ENCODE measurements around the gene SLC6A18.

Gene SLC6A18

DNA sequence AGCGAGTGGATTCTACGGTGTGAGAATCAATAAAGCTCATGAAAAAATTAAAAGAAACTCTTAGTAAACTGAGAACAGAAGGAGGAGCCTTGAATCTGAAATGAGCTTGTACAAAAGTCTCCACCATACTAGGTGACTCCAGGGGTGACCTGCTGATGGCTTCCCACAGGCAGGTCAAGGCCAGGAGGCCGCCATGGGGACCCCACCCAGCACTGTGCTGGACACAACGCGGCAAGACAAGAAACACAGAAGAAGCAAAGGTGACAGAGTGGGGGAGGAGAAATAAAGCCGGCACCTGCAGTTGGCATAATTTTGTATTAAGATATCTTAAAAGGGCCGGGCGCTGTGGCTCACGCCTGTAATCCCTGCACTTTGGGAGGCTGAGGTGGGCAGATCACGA, 35.9 kb upstream of the SLC6A18 start:
- TF ChIP-seq, protein P1, sequence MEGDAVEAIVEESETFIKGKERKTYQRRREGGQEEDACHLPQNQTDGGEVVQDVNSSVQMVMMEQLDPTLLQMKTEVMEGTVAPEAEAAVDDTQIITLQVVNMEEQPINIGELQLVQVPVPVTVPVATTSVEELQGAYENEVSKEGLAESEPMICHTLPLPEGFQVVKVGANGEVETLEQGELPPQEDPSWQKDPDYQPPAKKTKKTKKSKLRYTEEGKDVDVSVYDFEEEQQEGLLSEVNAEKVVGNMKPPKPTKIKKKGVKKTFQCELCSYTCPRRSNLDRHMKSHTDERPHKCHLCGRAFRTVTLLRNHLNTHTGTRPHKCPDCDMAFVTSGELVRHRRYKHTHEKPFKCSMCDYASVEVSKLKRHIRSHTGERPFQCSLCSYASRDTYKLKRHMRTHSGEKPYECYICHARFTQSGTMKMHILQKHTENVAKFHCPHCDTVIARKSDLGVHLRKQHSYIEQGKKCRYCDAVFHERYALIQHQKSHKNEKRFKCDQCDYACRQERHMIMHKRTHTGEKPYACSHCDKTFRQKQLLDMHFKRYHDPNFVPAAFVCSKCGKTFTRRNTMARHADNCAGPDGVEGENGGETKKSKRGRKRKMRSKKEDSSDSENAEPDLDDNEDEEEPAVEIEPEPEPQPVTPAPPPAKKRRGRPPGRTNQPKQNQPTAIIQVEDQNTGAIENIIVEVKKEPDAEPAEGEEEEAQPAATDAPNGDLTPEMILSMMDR (IDR thresholded peaks at IDR 0.05; ENCODE audit: low read depth, low read length, missing control alignments) = no peak
- H3K4me3 ChIP-seq (ENCODE audit: low read depth, low read length) = no peak overlapping the region
- in situ Hi-C loops (cut with HindIII; ENCODE audit: low pct_ligation_motif_present, low sequenced_read_pairs) = no loop called here
- no peaks in the 10 kb centered on the region for H3K27me3 ChIP-seq (replicated peaks)
- no peak overlapping the region for H3K27ac ChIP-seq
- DNase-seq = no peak
- no peaks in the 10 kb centered on the region for H3K36me3 ChIP-seq (replicated peaks)

DNA sequence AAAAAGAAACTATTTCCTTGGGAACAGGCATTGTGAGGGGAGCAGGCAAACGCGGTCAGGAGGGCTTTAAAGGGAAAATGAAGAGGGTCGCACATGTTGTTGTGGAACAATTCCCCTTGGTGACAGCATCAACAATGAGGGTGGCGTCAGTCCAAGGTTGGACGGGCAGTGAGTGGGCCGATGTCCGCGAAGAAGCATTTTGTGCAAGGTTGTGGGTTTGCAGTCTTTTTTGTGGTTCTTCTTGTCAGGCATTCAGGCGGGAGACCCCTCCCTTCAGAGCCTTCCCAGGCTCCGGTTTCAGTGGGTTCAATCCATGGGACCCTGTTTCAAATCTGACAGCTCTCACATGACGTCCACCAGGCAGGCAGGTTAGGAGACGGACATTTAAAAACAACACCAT, 34.9 kb upstream of the SLC6A18 start:
- H3K27me3 ChIP-seq (replicated peaks) = no peaks in the 10 kb centered on the region
- H3K36me3 ChIP-seq (replicated peaks) = no peaks in the 10 kb centered on the region
- no peak for DNase-seq
- in situ Hi-C loops (cut with HindIII; ENCODE audit: low pct_ligation_motif_present, low sequenced_read_pairs) = no loop called here
- TF ChIP-seq, protein P1 (IDR thresholded peaks at IDR 0.05; ENCODE audit: low read depth, low read length, missing control alignments) = no peak
- H3K4me3 ChIP-seq (ENCODE audit: low read depth, low read length) = no peak overlapping the region
- H3K27ac ChIP-seq = no peak overlapping the region

DNA sequence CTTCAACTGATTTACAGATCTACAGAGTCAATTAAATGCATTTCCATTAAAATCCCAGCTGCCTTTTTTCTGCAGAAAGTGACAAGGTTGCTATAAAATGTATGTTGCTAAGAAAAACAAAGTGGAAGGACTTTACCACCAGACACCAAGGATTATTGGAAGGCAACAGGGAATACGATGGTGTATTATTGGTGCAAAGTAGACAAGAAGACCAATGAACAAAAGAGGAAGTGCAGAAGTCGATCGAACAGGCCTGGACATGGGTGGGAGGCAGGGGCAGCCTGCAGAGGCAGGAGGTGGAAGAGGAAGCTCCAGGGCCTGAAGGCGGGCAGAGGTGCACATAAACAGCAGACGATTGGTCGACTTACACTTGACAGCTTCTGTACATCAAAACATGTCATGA, 34.3 kb upstream of the SLC6A18 start:
- no peaks in the 10 kb centered on the region for H3K36me3 ChIP-seq (replicated peaks)
- DNase-seq = no peak
- no peak overlapping the region for H3K4me3 ChIP-seq (ENCODE audit: low read depth, low read length)
- TF ChIP-seq, protein P1 (IDR thresholded peaks at IDR 0.05; ENCODE audit: low read depth, low read length, missing control alignments) = no peak
- in situ Hi-C loops (cut with HindIII; ENCODE audit: low pct_ligation_motif_present, low sequenced_read_pairs) = no loop called here
- H3K27me3 ChIP-seq (replicated peaks) = no peaks in the 10 kb centered on the region
- H3K27ac ChIP-seq = no peak overlapping the region

DNA sequence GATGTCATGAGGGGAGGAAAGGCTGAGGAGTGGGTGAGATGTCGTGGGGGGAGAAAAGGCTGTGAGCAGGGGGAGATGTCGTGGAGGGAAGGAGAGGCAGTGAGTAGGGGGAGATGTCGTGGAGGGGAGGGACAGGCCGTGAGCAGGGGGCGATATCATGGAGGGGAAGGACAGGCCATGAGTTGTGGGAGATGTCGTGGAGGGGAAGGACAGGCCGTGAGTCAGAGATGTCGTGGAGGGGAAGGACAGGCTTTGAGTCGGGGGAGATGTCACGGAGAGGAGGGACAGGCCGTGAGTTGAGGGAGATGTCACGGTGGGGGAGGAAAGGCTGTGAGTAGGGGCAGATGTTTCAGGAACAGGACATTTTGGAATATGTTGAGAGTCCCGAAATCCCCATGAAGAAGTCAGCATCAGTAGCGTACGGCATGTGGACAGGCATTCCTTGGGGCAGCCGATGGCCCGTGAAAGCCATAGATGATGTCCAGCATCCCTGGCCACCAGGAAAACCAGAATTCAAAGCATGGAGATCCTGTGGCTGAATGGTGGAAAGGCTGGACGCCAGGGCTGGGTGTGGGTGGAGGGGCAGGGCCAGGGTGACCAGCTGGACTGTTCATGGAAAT, 32.1 kb upstream of the SLC6A18 start:
- Histone ChIP-seq H3K27ac (no peak overlapping the region), H3K36me3 (replicated peaks) (no peaks in the 10 kb centered on the region), H3K4me3 (ENCODE audit: low read depth, low read length) (no peak overlapping the region), H3K27me3 (replicated peaks) (no peaks in the 10 kb centered on the region)
- TF ChIP-seq, protein P1 (IDR thresholded peaks at IDR 0.05; ENCODE audit: low read depth, low read length, missing control alignments) = no peak
- in situ Hi-C loops (cut with HindIII; ENCODE audit: low pct_ligation_motif_present, low sequenced_read_pairs) = no loop called here
- DNase-seq = no peak

DNA sequence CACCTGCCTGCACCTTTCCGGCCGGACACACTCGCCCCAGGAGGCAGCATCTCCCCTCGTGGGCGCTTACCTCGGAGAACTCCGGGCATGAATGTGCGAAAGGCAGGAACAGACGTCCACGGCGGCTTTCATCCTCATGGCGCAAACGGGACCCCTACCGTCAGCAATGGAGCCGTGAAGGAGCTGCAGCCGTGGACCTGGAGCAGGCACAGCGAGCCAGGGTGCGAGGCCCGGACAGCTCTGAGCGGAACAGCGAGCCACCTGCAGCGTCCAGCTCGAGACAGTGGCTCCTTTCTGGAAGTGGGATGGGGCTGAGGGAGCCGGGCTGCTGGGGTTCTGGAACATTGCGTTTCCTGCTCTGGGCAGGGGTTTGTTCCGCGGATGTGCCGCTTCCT, 31.6 kb upstream of the SLC6A18 start:
- TF ChIP-seq, protein P1 (IDR thresholded peaks at IDR 0.05; ENCODE audit: low read depth, low read length, missing control alignments) = no peak
- Histone ChIP-seq H3K27me3 (replicated peaks) (no peaks in the 10 kb centered on the region), H3K27ac (no peak overlapping the region), H3K36me3 (replicated peaks) (no peaks in the 10 kb centered on the region), H3K4me3 (ENCODE audit: low read depth, low read length) (no peak overlapping the region)
- no peak for DNase-seq
- in situ Hi-C loops (cut with HindIII; ENCODE audit: low pct_ligation_motif_present, low sequenced_read_pairs) = no loop called here

DNA sequence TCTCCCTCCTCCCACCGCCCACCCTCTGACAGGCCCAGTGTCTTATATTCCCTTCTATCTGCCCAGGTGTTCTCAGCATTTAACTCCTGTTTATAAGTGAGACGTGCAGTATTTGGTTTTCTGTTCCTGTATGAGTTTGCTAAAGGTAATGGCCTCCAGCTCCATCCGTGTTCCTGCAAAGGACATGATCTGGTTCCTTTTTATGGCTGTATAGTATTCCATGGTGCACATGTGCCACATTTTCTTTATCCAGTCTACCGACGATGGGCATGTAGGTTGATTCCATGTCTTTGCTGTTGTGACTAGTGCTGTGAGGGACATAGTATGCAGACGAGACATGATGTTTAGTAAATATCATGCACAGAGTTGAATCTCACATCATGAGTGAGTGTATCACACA, 30.8 kb upstream of the SLC6A18 start:
- Histone ChIP-seq H3K27me3 (replicated peaks) (peaks cover 3% of the 10 kb centered on the region), H3K36me3 (replicated peaks) (no peaks in the 10 kb centered on the region), H3K27ac (no peak overlapping the region), H3K4me3 (ENCODE audit: low read depth, low read length) (no peak overlapping the region)
- TF ChIP-seq, protein P1 (IDR thresholded peaks at IDR 0.05; ENCODE audit: low read depth, low read length, missing control alignments) = no peak
- DNase-seq = no peak
- in situ Hi-C loops (cut with HindIII; ENCODE audit: low pct_ligation_motif_present, low sequenced_read_pairs) = no loop called here

Measured in brain microvascular endothelial cell (primary cell).